Measurements from ENCODE around the gene ANKRD6. TPM values are rescaled to one million over a fixed set of nuclear protein-coding genes. Genes with fewer than 3 reads are reported as not detected.

The ANKRD6 gene
- total RNA-seq, 1 donor from 2014 or later, result 10.0 TPM

GRCh38 chr6:89495961-89496535, 63.1 kb downstream of the ANKRD6 start:
- DNase-seq (ENCODE audit: low read depth), result no peak
- Histone ChIP-seq H3K4me3 (ENCODE audit: low read depth, low read length) (no peak overlapping the region), H3K36me3 (ENCODE audit: control insufficient read depth, insufficient read depth, low read length) (no peaks in the 10 kb centered on the region), H3K27me3 (ENCODE audit: control insufficient read depth, insufficient read depth, low read length) (no peaks in the 10 kb centered on the region)
- no peak for TF ChIP-seq CTCF (IDR thresholded peaks at IDR 0.05; ENCODE audit: insufficient read depth, low read length, poor library complexity, severe bottlenecking)

GRCh38 chr6:89500611-89501010, 67.7 kb downstream of the ANKRD6 start:
- Histone ChIP-seq H3K36me3 (ENCODE audit: control insufficient read depth, insufficient read depth, low read length) (no peaks in the 10 kb centered on the region), H3K27me3 (ENCODE audit: control insufficient read depth, insufficient read depth, low read length) (no peaks in the 10 kb centered on the region), H3K4me3 (ENCODE audit: low read depth, low read length) (no peak overlapping the region)
- DNase-seq (ENCODE audit: low read depth), result no peak
- TF ChIP-seq CTCF (IDR thresholded peaks at IDR 0.05; ENCODE audit: insufficient read depth, low read length, poor library complexity, severe bottlenecking), result no peak

DNA sequence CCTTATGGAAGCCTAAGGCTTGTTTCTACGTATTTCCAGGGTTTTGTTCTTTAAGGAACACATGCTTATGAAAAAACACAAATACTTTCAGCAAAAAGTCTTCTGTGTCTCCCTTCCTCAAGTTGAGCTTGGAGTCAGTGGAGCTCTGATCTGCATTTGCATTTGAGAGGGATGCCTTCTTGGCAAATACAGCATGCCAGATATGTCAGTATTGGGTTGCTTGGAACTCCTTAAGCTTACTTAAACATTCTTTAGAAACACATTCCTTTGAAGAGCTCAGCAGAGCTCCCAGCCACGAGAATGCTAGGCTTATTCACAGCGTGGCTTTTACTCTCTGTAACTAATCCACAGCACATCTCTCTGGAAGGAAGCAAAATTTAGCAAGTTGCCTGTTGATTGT, 68.3 kb downstream of the ANKRD6 start:
- Histone ChIP-seq H3K27me3 (ENCODE audit: control insufficient read depth, insufficient read depth, low read length) (no peaks in the 10 kb centered on the region), H3K4me3 (ENCODE audit: low read depth, low read length) (no peak overlapping the region), H3K36me3 (ENCODE audit: control insufficient read depth, insufficient read depth, low read length) (no peaks in the 10 kb centered on the region)
- no peak for DNase-seq (ENCODE audit: low read depth)
- TF ChIP-seq CTCF (IDR thresholded peaks at IDR 0.05; ENCODE audit: insufficient read depth, low read length, poor library complexity, severe bottlenecking), result no peak

GRCh38 chr6:89501753-89502152, 68.8 kb downstream of the ANKRD6 start:
- no peak for TF ChIP-seq CTCF (IDR thresholded peaks at IDR 0.05; ENCODE audit: insufficient read depth, low read length, poor library complexity, severe bottlenecking)
- H3K36me3 ChIP-seq (ENCODE audit: control insufficient read depth, insufficient read depth, low read length), result no peaks in the 10 kb centered on the region
- H3K27me3 ChIP-seq (ENCODE audit: control insufficient read depth, insufficient read depth, low read length), result no peaks in the 10 kb centered on the region
- DNase-seq (ENCODE audit: low read depth), result no peak
- H3K4me3 ChIP-seq (ENCODE audit: low read depth, low read length), result no peak overlapping the region

DNA sequence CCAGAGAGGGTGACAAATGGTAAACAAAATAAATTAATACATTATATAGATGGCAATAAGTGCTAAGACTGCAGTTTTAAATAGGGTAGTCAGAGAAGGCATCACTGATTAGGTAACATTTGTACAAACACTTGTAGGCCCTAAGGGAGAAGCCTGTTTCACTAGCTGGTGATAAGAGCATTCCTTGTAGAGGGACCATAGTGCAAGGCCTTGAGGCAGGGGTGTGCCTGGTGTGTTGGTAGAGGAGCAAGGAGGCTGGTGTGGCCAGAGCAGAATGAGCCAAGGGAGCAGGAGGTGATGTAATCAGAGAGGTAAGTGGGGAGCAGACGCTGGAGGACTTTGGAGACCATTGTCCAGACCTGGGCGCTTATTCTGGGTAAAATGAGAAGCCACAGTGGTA, 70.7 kb downstream of the ANKRD6 start:
- Histone ChIP-seq H3K36me3 (ENCODE audit: control insufficient read depth, insufficient read depth, low read length) (no peaks in the 10 kb centered on the region), H3K27me3 (ENCODE audit: control insufficient read depth, insufficient read depth, low read length) (no peaks in the 10 kb centered on the region), H3K4me3 (ENCODE audit: low read depth, low read length) (no peak overlapping the region)
- no peak for DNase-seq (ENCODE audit: low read depth)
- TF ChIP-seq CTCF (IDR thresholded peaks at IDR 0.05; ENCODE audit: insufficient read depth, low read length, poor library complexity, severe bottlenecking), result no peak

- Histone ChIP-seq H3K4me3 (ENCODE audit: low read depth, low read length) (no peak overlapping the region), H3K36me3 (ENCODE audit: control insufficient read depth, insufficient read depth, low read length) (no peaks in the 10 kb centered on the region), H3K27me3 (ENCODE audit: control insufficient read depth, insufficient read depth, low read length) (no peaks in the 10 kb centered on the region)
- TF ChIP-seq CTCF (IDR thresholded peaks at IDR 0.05; ENCODE audit: insufficient read depth, low read length, poor library complexity, severe bottlenecking), result no peak
- DNase-seq (ENCODE audit: low read depth), result no peak
Measured at GRCh38 chr6:89505847-89506246, 72.9 kb downstream of the ANKRD6 start.

All from kidney epithelial cell (primary cell).